GM19025 (cell line): ENCODE results near the gene UTRN.

Experiments used
- ATAC-seq: cut with Tn5 transposase; IDR thresholded peaks from one replicate; pipeline ENCODE4 v1.9.1; 2021; ENCODE audit warnings: mild to moderate bottlenecking, low read depth, moderate library complexity; ENCODE audit not compliant: unreplicated experiment

Gene UTRN

GRCh38 chr6:144307880-144308279 is 22.7 kb downstream of the UTRN start:
- no peak for ATAC-seq

GRCh38 chr6:144310765-144311164 is 25.6 kb downstream of the UTRN start:
- ATAC-seq: no peak

- no peak for ATAC-seq
Observed at GRCh38 chr6:144311361-144311760, 26.2 kb downstream of the UTRN start.

GRCh38 chr6:144314003-144314485 is 28.9 kb downstream of the UTRN start:
- no peak for ATAC-seq

- ATAC-seq: no peak
Observed at GRCh38 chr6:144314562-144314961, 29.4 kb downstream of the UTRN start.

GRCh38 chr6:144315226-144315980 is 30.3 kb downstream of the UTRN start:
- no peak for ATAC-seq

GRCh38 chr6:144315981-144316861 is 31.1 kb downstream of the UTRN start:
- ATAC-seq: peak; percentile 56

- ATAC-seq: no peak
Observed at GRCh38 chr6:144316862-144317195, 31.7 kb downstream of the UTRN start.

- ATAC-seq: no peak
Observed at GRCh38 chr6:144317736-144318135, 32.6 kb downstream of the UTRN start.

GRCh38 chr6:144319211-144319610 is 34.1 kb downstream of the UTRN start:
- ATAC-seq: no peak

GRCh38 chr6:144320741-144321140 is 35.6 kb downstream of the UTRN start:
- no peak for ATAC-seq

GRCh38 chr6:144321839-144322591 is 36.9 kb downstream of the UTRN start:
- ATAC-seq: no peak

GRCh38 chr6:144325232-144325631 is 40.1 kb downstream of the UTRN start:
- ATAC-seq: no peak

- no peak for ATAC-seq
Observed at GRCh38 chr6:144326393-144326792, 41.3 kb downstream of the UTRN start.

- no peak for ATAC-seq
Observed at GRCh38 chr6:144327081-144327480, 41.9 kb downstream of the UTRN start.

GRCh38 chr6:144330017-144330987 is 45.2 kb downstream of the UTRN start:
- no peak for ATAC-seq

GRCh38 chr6:144331491-144331969 is 46.4 kb downstream of the UTRN start:
- no peak for ATAC-seq

GRCh38 chr6:144332177-144332576 is 47.0 kb downstream of the UTRN start:
- no peak for ATAC-seq

- peak; percentile 39 for ATAC-seq
Observed at GRCh38 chr6:144334150-144334708, 49.1 kb downstream of the UTRN start.
